ENCODE measurements around the gene TPPP.
"Not testable (repeated sequence)": the region's sequence is repeated elsewhere in the genome, so short reads cannot be mapped to it uniquely, and the experiment has no call there.

GRCh38 chr5:729225-729624, 36.1 kb upstream of the TPPP start:
- TF ChIP-seq, protein P1, sequence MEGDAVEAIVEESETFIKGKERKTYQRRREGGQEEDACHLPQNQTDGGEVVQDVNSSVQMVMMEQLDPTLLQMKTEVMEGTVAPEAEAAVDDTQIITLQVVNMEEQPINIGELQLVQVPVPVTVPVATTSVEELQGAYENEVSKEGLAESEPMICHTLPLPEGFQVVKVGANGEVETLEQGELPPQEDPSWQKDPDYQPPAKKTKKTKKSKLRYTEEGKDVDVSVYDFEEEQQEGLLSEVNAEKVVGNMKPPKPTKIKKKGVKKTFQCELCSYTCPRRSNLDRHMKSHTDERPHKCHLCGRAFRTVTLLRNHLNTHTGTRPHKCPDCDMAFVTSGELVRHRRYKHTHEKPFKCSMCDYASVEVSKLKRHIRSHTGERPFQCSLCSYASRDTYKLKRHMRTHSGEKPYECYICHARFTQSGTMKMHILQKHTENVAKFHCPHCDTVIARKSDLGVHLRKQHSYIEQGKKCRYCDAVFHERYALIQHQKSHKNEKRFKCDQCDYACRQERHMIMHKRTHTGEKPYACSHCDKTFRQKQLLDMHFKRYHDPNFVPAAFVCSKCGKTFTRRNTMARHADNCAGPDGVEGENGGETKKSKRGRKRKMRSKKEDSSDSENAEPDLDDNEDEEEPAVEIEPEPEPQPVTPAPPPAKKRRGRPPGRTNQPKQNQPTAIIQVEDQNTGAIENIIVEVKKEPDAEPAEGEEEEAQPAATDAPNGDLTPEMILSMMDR (CRISPR knock-in tag; IDR thresholded peaks at IDR 0.05): not testable (repeated sequence)
- TF ChIP-seq, protein P2, sequence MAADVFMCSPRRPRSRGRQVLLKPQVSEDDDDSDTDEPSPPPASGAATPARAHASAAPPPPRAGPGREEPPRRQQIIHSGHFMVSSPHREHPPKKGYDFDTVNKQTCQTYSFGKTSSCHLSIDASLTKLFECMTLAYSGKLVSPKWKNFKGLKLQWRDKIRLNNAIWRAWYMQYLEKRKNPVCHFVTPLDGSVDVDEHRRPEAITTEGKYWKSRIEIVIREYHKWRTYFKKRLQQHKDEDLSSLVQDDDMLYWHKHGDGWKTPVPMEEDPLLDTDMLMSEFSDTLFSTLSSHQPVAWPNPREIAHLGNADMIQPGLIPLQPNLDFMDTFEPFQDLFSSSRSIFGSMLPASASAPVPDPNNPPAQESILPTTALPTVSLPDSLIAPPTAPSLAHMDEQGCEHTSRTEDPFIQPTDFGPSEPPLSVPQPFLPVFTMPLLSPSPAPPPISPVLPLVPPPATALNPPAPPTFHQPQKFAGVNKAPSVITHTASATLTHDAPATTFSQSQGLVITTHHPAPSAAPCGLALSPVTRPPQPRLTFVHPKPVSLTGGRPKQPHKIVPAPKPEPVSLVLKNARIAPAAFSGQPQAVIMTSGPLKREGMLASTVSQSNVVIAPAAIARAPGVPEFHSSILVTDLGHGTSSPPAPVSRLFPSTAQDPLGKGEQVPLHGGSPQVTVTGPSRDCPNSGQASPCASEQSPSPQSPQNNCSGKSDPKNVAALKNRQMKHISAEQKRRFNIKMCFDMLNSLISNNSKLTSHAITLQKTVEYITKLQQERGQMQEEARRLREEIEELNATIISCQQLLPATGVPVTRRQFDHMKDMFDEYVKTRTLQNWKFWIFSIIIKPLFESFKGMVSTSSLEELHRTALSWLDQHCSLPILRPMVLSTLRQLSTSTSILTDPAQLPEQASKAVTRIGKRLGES (CRISPR knock-in tag; IDR thresholded peaks at IDR 0.05; ENCODE audit: borderline replicate concordance): not testable (repeated sequence)
- not testable (repeated sequence) for TF ChIP-seq PHF8 (CRISPR knock-in tag; IDR thresholded peaks at IDR 0.05); ZBTB33 (CRISPR knock-in tag; IDR thresholded peaks at IDR 0.05); U2AF2 (IDR thresholded peaks at IDR 0.05; ENCODE audit: low read depth, low read length); STAT5B (CRISPR knock-in tag; IDR thresholded peaks at IDR 0.05); POLR2AphosphoS5 (IDR thresholded peaks at IDR 0.05; ENCODE audit: low read depth, low read length); MAX (IDR thresholded peaks at IDR 0.05); CBFB (CRISPR knock-in tag; IDR thresholded peaks at IDR 0.05); KLF12 (CRISPR knock-in tag; IDR thresholded peaks at IDR 0.05; ENCODE audit: borderline replicate concordance)
- TF ChIP-seq, protein P3, sequence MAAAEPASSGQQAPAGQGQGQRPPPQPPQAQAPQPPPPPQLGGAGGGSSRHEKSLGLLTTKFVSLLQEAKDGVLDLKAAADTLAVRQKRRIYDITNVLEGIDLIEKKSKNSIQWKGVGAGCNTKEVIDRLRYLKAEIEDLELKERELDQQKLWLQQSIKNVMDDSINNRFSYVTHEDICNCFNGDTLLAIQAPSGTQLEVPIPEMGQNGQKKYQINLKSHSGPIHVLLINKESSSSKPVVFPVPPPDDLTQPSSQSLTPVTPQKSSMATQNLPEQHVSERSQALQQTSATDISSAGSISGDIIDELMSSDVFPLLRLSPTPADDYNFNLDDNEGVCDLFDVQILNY (CRISPR knock-in tag; conservative IDR thresholded peaks at IDR 0.05): not testable (repeated sequence)

All from HepG2 (cell line).